Measurements from ENCODE around the gene CBX1. TPM values are rescaled to one million over a fixed set of nuclear protein-coding genes. Genes with fewer than 3 reads are reported as not detected.
A peak's percentile ranks its signal among the peaks of the same experiment; 100 is the strongest.

The CBX1 gene
- total and polyA plus RNA-seq, 2 donors from 2014 or later: 37.8 to 40.2 TPM

- no peak for TF ChIP-seq CTCF (IDR thresholded peaks at IDR 0.05; ENCODE audit: borderline replicate concordance, extremely low read depth, insufficient read depth)
Observed at GRCh38 chr17:48055531-48056245, 45.6 kb downstream of the CBX1 start.

GRCh38 chr17:48054238-48055185, 46.8 kb downstream of the CBX1 start:
- no peak for FAIRE-seq
- intact Hi-C loops (cut with DNase I): no loop called here
- Histone ChIP-seq H3K27me3 (ENCODE audit: control insufficient read depth, insufficient read depth, low read length) (no peaks in the 10 kb centered on the region), H3K9ac (ENCODE audit: low read length in 3 of 3) (peak overlapping the region in 1 of 3 donors; percentile 47), H3K4me1 (ENCODE audit: control insufficient read depth in 2 of 3, insufficient read depth in 2 of 3, low read depth in 1 of 3, low read length in 3 of 3) (peaks cover 18 to 51% (median 50%) of the 10 kb centered on the region in 3 donors), H3K4me3 (ENCODE audit: low read length in 3 of 3) (peak overlapping the region in 1 of 3 donors; percentile 94), H3K36me3 (ENCODE audit: control insufficient read depth in 2 of 3, insufficient read depth in 3 of 3, low read length in 3 of 3) (peaks cover 9 to 50% (median 36%) of the 10 kb centered on the region in 3 donors), H3K9me3 (ENCODE audit: control insufficient read depth in 2 of 3, insufficient read depth in 1 of 3, low read length in 3 of 3) (no peaks in the 10 kb centered on the region), H3K27ac (ENCODE audit: low read depth in 2 of 2, low read length in 2 of 2) (peak overlapping the region in 1 of 2 donors; percentile 60)
- no peak for TF ChIP-seq CTCF (IDR thresholded peaks at IDR 0.05; ENCODE audit: borderline replicate concordance, extremely low read depth, insufficient read depth)
- peak; percentile 91 to 97 (median 96) for DNase-seq

More at GRCh38 chr17:48055531-48056245, 45.6 kb downstream of the CBX1 start:
- intact Hi-C loops (cut with DNase I): no loop called here
- DNase-seq: no peak
- Histone ChIP-seq H3K4me3 (ENCODE audit: low read length in 3 of 3) (peak overlapping the region in 1 of 3 donors; percentile 10), H3K9me3 (ENCODE audit: control insufficient read depth in 2 of 3, insufficient read depth in 1 of 3, low read length in 3 of 3) (no peaks in the 10 kb centered on the region), H3K4me1 (ENCODE audit: control insufficient read depth in 2 of 3, insufficient read depth in 2 of 3, low read depth in 1 of 3, low read length in 3 of 3) (peaks cover 16 to 52% (median 42%) of the 10 kb centered on the region in 3 donors), H3K9ac (ENCODE audit: low read length in 3 of 3) (no peak overlapping the region), H3K36me3 (ENCODE audit: control insufficient read depth in 2 of 3, insufficient read depth in 3 of 3, low read length in 3 of 3) (peaks cover 8 to 59% (median 43%) of the 10 kb centered on the region in 3 donors), H3K27me3 (ENCODE audit: control insufficient read depth, insufficient read depth, low read length) (no peaks in the 10 kb centered on the region), H3K27ac (ENCODE audit: low read depth in 2 of 2, low read length in 2 of 2) (no peak overlapping the region)
- no peak for FAIRE-seq

GRCh38 chr17:48053758-48054237, 47.5 kb downstream of the CBX1 start:
- Histone ChIP-seq H3K9ac (ENCODE audit: low read length in 3 of 3) (peak overlapping the region in 1 of 3 donors; percentile 47), H3K36me3 (ENCODE audit: control insufficient read depth in 2 of 3, insufficient read depth in 3 of 3, low read length in 3 of 3) (peaks cover 9 to 43% (median 30%) of the 10 kb centered on the region in 3 donors), H3K4me3 (ENCODE audit: low read length in 3 of 3) (peak overlapping the region in 2 of 3 donors; percentile 8 to 94), H3K4me1 (ENCODE audit: control insufficient read depth in 2 of 3, insufficient read depth in 2 of 3, low read depth in 1 of 3, low read length in 3 of 3) (peaks cover 18 to 52% (median 49%) of the 10 kb centered on the region in 3 donors), H3K9me3 (ENCODE audit: control insufficient read depth in 2 of 3, insufficient read depth in 1 of 3, low read length in 3 of 3) (no peaks in the 10 kb centered on the region), H3K27me3 (ENCODE audit: control insufficient read depth, insufficient read depth, low read length) (no peaks in the 10 kb centered on the region), H3K27ac (ENCODE audit: low read depth in 2 of 2, low read length in 2 of 2) (peak overlapping the region; percentile 60 to 74)
- no peak for DNase-seq
- TF ChIP-seq CTCF (IDR thresholded peaks at IDR 0.05; ENCODE audit: borderline replicate concordance, extremely low read depth, insufficient read depth): no peak
- no peak for FAIRE-seq
- intact Hi-C loops (cut with DNase I): no loop called here
